SK-N-SH (cell line): ENCODE results near the gene FBXO17. TPM values are rescaled to one million over a fixed set of nuclear protein-coding genes. Genes with fewer than 3 reads are reported as not detected.

Source experiments
- CTCF ChIA-PET: fragments of 300-600, 350-600 bp; formaldehyde crosslinking; extraction: SDS; loops from one replicate; lab custom pipeline; 2021; lab: Yijun Ruan, JAX
- POLR2A ChIA-PET: fragments of 350-600 bp; sonication (Branson Sonifier 250); formaldehyde crosslinking; extraction: SDS; loops from one replicate; lab custom pipeline; 2020; ENCODE audit warnings: antibody characterized with exemption, inconsistent platforms; lab: Yijun Ruan, JAX
- DNase-seq: peaks from one replicate; pipeline ENCODE4 v3.0.0; 2012
- H2AFZ ChIP-seq: fragments of 200-600 bp; sonication (generic); 2 replicates; pipeline ENCODE4 v1.8.1; 2016; ENCODE audit warnings: antibody characterized with exemption, mild to moderate bottlenecking, low read depth
- H3F3A ChIP-seq: fragments of 200-600 bp; sonication (generic); replicated peaks from 2 replicates; pipeline ENCODE3; 2016; ENCODE audit warnings: antibody characterized with exemption, mild to moderate bottlenecking; ENCODE audit not compliant: insufficient read depth
- H3K27ac ChIP-seq, 2 experiments: fragments of 200-500 bp in 1 of 2; fragments of 200-600 bp in 1 of 2; sonication (Bioruptor generic) in 1 of 2; sonication (generic), shearing (Covaris generic) in 1 of 2; 2 replicates each; pipeline versions ENCODE4 v1.5.1 to v1.6.1; 2014 to 2016; ENCODE audit warnings: low read depth in 2 of 2, inconsistent platforms in 1 of 2, low read length in 1 of 2, mild to moderate bottlenecking in 1 of 2, mixed read lengths in 1 of 2
- H3K27me3 ChIP-seq: fragments of 200-600 bp; sonication (generic), shearing (Covaris generic); 2 replicates; pipeline ENCODE4 v1.6.1; 2016; ENCODE audit warnings: mixed run types; ENCODE audit not compliant: insufficient read depth
- H3K36me3 ChIP-seq, 2 experiments: fragments of 200-500 bp in 1 of 2; fragments of 200-600 bp in 1 of 2; sonication (Bioruptor generic) in 1 of 2; sonication (generic) in 1 of 2; replicated peaks in 1 of 2; 2 replicates each; pipeline versions ENCODE3 to v1.5.1; 2014 to 2016; ENCODE audit warnings: low read length in 1 of 2, mild to moderate bottlenecking in 1 of 2; ENCODE audit not compliant: insufficient read depth in 2 of 2, control insufficient read depth in 1 of 2
- H3K4me1 ChIP-seq, 2 experiments: fragments of 200-500 bp in 1 of 2; fragments of 200-600 bp in 1 of 2; sonication (Bioruptor generic) in 1 of 2; sonication (generic), shearing (Covaris generic) in 1 of 2; 2 replicates each; pipeline versions ENCODE4 v1.5.1 to v1.6.1; 2014 to 2016; ENCODE audit warnings: low read depth in 1 of 2, low read length in 1 of 2, mixed run types in 1 of 2; ENCODE audit not compliant: insufficient read depth in 2 of 2, control insufficient read depth in 1 of 2
- H3K4me2 ChIP-seq: fragments of 200-600 bp; sonication (generic), shearing (Covaris generic); 2 replicates; pipeline ENCODE4 v1.6.1; 2017; ENCODE audit warnings: mixed run types
- H3K4me3 ChIP-seq, 2 experiments: fragments of 200-500 bp in 1 of 2; fragments of 200-600 bp in 1 of 2; sonication (Bioruptor generic) in 1 of 2; sonication (generic), shearing (Covaris generic) in 1 of 2; 2 replicates each; pipeline versions ENCODE4 v1.5.1 to v1.8.1; 2014 to 2016; ENCODE audit warnings: low read depth in 2 of 2, inconsistent platforms in 1 of 2, low read length in 1 of 2, mild to moderate bottlenecking in 1 of 2, mixed read lengths in 1 of 2, moderate library complexity in 1 of 2
- H3K79me2 ChIP-seq: fragments of 200-600 bp; sonication (generic); 2 replicates; pipeline ENCODE4 v1.8.1; 2017; ENCODE audit warnings: mild to moderate bottlenecking; ENCODE audit not compliant: insufficient read depth
- H3K9ac ChIP-seq: fragments of 200-600 bp; sonication (generic); 2 replicates; pipeline ENCODE4 v1.6.1; 2017; ENCODE audit warnings: mixed run types
- H3K9me2 ChIP-seq: fragments of 200-600 bp; sonication (generic); 2 replicates; pipeline ENCODE4 v1.6.1; 2017; ENCODE audit warnings: mixed run types
- H3K9me3 ChIP-seq: fragments of 200-600 bp; sonication (generic); 2 replicates; pipeline ENCODE4 v1.6.1; 2017; ENCODE audit warnings: mixed run types, mild to moderate bottlenecking, moderate library complexity
- H4K20me1 ChIP-seq: fragments of 200-600 bp; sonication (generic); 2 replicates; pipeline ENCODE4 v1.6.1; 2017; ENCODE audit warnings: mild to moderate bottlenecking, mixed run types; ENCODE audit not compliant: insufficient read depth
- CHD2 ChIP-seq: fragments of 150-350 bp; IDR thresholded peaks from 2 replicates; pipeline ENCODE4 v1.6.1; 2018; ENCODE audit warnings: low read length; ENCODE audit not compliant: partially characterized antibody
- ELF1 ChIP-seq: IDR thresholded peaks from 2 replicates; pipeline ENCODE4 v1.4.0; 2012
- FOXJ3 ChIP-seq: sonication (generic); formaldehyde crosslinking; IDR thresholded peaks from 2 replicates; pipeline ENCODE4 v1.5.1; 2020; ENCODE audit warnings: mild to moderate bottlenecking, missing genetic modification reagents
- GATA2 ChIP-seq: sonication (generic); formaldehyde crosslinking; IDR thresholded peaks from 2 replicates; pipeline ENCODE4 v1.5.0; 2020; ENCODE audit warnings: mild to moderate bottlenecking, missing genetic modification reagents
- JUND ChIP-seq: IDR thresholded peaks from 2 replicates; pipeline ENCODE4 v1.4.0; 2012
- MXI1 ChIP-seq: IDR thresholded peaks from 2 replicates; pipeline ENCODE4 v1.6.1; 2012; ENCODE audit warnings: mild to moderate bottlenecking, low read depth, low read length, improper control_type of control experiment
- NFIC ChIP-seq: IDR thresholded peaks from 2 replicates; pipeline ENCODE4 v1.4.0; 2012; ENCODE audit warnings: borderline replicate concordance
- NRF1 ChIP-seq: IDR thresholded peaks from 2 replicates; pipeline ENCODE4 v1.6.1; 2012; ENCODE audit warnings: low read depth, mild to moderate bottlenecking, low read length
- RAD21 ChIP-seq: IDR thresholded peaks from 2 replicates; pipeline ENCODE4 v1.6.1; 2012; ENCODE audit warnings: mild to moderate bottlenecking, low read length
- RCOR1 ChIP-seq: fragments of 150-350 bp; IDR thresholded peaks from 2 replicates; pipeline ENCODE4 v1.6.1; 2017; ENCODE audit warnings: antibody characterized with exemption, low read length
- RXRA ChIP-seq: IDR thresholded peaks from 2 replicates; pipeline ENCODE4 v1.4.0; 2012; ENCODE audit warnings: low read depth, mild to moderate bottlenecking, borderline replicate concordance
- SIN3A ChIP-seq: IDR thresholded peaks from 2 replicates; pipeline ENCODE4 v1.6.1; 2012; ENCODE audit warnings: low read depth, mild to moderate bottlenecking, low read length, moderate library complexity, borderline replicate concordance
- SMC3 ChIP-seq: IDR thresholded peaks from 2 replicates; pipeline ENCODE4 v1.6.1; 2012; ENCODE audit warnings: low read depth, low read length, improper control_type of control experiment
- TEAD4 ChIP-seq: IDR thresholded peaks from 2 replicates; pipeline ENCODE4 v1.4.0; 2012; ENCODE audit warnings: mild to moderate bottlenecking, borderline replicate concordance; ENCODE audit not compliant: insufficient read depth
- YY1 ChIP-seq: IDR thresholded peaks from 2 replicates; pipeline ENCODE4 v1.4.0; 2012; ENCODE audit warnings: low read depth, mild to moderate bottlenecking
- WGBS: methylation state at CpG from one replicate; pipeline ENCODE4 v1.1.6; 2017; ENCODE audit warnings: low lambda C conversion rate; 5-methylcytosine and 5-hydroxymethylcytosine counted together
- polyA plus RNA-seq, 3 experiments: library from polyadenylated mRNA; depleted of rRNA; stranded (reverse); fragments of >200 nt; gene quantifications; 2 replicates each; pipeline ENCODE4 v1.2.3, GENCODE V29; 2012
- TF ChIP-seq, protein P1 (sequence below): IDR thresholded peaks from 2 replicates; pipeline ENCODE4; 2012
- TF ChIP-seq, protein P2 (sequence below): IDR thresholded peaks from 2 replicates; pipeline ENCODE4 v1.4.0; 2012; ENCODE audit warnings: low read depth
- TF ChIP-seq, protein P3 (sequence below): IDR thresholded peaks from 2 replicates; pipeline ENCODE4 v1.4.0; 2012; ENCODE audit warnings: low read depth, borderline replicate concordance
- TF ChIP-seq, protein P4 (sequence below): fragments of 200-600 bp; sonication (generic); IDR thresholded peaks from 2 replicates; pipeline ENCODE4 v1.6.1; 2017; ENCODE audit warnings: antibody characterized with exemption, mild to moderate bottlenecking, moderate library complexity
- TF ChIP-seq, protein P5 (sequence below): IDR thresholded peaks from 2 replicates; pipeline ENCODE4 v1.4.0; 2012; ENCODE audit warnings: low read depth, borderline replicate concordance

FBXO17 gene
- polyA plus RNA-seq, 1 of the 3 experiments (the other 2 are of a cell fraction) = 40.7 TPM

DNA sequence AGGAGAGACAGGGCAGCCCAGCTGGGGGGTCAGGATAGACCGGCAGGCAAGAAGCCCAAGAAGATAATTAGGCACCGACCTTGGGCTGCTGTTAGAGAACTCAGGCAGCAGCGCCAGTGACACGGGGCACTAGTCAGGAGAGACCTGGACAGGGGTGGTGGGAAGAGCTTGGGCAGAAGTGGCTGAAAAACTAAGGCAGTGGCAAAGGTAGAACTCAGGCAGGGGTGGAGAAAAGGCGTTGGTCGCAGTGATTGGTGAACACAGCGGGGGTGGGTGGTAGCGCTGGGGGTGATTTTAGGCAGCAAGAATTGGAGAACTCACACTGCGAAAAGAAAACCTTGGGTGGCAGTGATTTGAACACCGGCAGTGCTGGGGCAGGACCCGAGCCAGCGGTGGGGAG is 67.9 kb downstream of the FBXO17 start:
- no peak overlapping the region for H3K4me2 ChIP-seq
- no peaks in the 10 kb centered on the region for H4K20me1 ChIP-seq
- no peaks in the 10 kb centered on the region for H3K9me2 ChIP-seq
- H3K27me3 ChIP-seq = no peaks in the 10 kb centered on the region
- no peak for DNase-seq
- H3F3A ChIP-seq = no peaks in the 10 kb centered on the region
- peaks cover 10% of the 10 kb centered on the region; the same call in 1 of the 2 replicates for H3K79me2 ChIP-seq
- no peak overlapping the region for H3K9ac ChIP-seq
- H3K36me3 ChIP-seq = peaks cover 0 to 12% of the 10 kb centered on the region in 2 experiments
- POLR2A ChIA-PET = no interaction called here
- WGBS = 95% methylated on average over 12 of the region's 12 CpGs
- TF ChIP-seq TEAD4 = no peak
- no peak for TF ChIP-seq SMC3
- TF ChIP-seq, protein P1, sequence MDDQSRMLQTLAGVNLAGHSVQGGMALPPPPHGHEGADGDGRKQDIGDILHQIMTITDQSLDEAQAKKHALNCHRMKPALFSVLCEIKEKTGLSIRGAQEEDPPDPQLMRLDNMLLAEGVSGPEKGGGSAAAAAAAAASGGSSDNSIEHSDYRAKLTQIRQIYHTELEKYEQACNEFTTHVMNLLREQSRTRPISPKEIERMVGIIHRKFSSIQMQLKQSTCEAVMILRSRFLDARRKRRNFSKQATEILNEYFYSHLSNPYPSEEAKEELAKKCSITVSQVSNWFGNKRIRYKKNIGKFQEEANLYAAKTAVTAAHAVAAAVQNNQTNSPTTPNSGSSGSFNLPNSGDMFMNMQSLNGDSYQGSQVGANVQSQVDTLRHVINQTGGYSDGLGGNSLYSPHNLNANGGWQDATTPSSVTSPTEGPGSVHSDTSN = no peak
- TF ChIP-seq, protein P2, sequence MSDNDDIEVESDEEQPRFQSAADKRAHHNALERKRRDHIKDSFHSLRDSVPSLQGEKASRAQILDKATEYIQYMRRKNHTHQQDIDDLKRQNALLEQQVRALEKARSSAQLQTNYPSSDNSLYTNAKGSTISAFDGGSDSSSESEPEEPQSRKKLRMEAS = no peak
- no peak for TF ChIP-seq JUND
- TF ChIP-seq, protein P3, sequence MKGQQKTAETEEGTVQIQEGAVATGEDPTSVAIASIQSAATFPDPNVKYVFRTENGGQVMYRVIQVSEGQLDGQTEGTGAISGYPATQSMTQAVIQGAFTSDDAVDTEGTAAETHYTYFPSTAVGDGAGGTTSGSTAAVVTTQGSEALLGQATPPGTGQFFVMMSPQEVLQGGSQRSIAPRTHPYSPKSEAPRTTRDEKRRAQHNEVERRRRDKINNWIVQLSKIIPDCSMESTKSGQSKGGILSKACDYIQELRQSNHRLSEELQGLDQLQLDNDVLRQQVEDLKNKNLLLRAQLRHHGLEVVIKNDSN = no peak
- TF ChIP-seq NFIC = no peak
- TF ChIP-seq GATA2 (CRISPR knock-in tag) = no peak
- TF ChIP-seq MXI1 = no peak
- TF ChIP-seq, protein P4, sequence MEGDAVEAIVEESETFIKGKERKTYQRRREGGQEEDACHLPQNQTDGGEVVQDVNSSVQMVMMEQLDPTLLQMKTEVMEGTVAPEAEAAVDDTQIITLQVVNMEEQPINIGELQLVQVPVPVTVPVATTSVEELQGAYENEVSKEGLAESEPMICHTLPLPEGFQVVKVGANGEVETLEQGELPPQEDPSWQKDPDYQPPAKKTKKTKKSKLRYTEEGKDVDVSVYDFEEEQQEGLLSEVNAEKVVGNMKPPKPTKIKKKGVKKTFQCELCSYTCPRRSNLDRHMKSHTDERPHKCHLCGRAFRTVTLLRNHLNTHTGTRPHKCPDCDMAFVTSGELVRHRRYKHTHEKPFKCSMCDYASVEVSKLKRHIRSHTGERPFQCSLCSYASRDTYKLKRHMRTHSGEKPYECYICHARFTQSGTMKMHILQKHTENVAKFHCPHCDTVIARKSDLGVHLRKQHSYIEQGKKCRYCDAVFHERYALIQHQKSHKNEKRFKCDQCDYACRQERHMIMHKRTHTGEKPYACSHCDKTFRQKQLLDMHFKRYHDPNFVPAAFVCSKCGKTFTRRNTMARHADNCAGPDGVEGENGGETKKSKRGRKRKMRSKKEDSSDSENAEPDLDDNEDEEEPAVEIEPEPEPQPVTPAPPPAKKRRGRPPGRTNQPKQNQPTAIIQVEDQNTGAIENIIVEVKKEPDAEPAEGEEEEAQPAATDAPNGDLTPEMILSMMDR = no peak
- TF ChIP-seq RAD21 = no peak
- TF ChIP-seq SIN3A = no peak
- no peak for TF ChIP-seq YY1
- TF ChIP-seq FOXJ3 = no peak
- no peak for TF ChIP-seq CHD2
- no peak for TF ChIP-seq RCOR1
- TF ChIP-seq, protein P5, sequence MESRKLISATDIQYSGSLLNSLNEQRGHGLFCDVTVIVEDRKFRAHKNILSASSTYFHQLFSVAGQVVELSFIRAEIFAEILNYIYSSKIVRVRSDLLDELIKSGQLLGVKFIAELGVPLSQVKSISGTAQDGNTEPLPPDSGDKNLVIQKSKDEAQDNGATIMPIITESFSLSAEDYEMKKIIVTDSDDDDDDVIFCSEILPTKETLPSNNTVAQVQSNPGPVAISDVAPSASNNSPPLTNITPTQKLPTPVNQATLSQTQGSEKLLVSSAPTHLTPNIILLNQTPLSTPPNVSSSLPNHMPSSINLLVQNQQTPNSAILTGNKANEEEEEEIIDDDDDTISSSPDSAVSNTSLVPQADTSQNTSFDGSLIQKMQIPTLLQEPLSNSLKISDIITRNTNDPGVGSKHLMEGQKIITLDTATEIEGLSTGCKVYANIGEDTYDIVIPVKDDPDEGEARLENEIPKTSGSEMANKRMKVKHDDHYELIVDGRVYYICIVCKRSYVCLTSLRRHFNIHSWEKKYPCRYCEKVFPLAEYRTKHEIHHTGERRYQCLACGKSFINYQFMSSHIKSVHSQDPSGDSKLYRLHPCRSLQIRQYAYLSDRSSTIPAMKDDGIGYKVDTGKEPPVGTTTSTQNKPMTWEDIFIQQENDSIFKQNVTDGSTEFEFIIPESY = no peak
- TF ChIP-seq NRF1 = no peak
- TF ChIP-seq ELF1 = no peak
- TF ChIP-seq RXRA = no peak
- no peak overlapping the region for H2AFZ ChIP-seq
- no peak overlapping the region for H3K4me3 ChIP-seq
- H3K9me3 ChIP-seq = no peaks in the 10 kb centered on the region
- H3K27ac ChIP-seq = no peak overlapping the region
- no peaks in the 10 kb centered on the region for H3K4me1 ChIP-seq
- CTCF ChIA-PET = interaction anchor here (1.0 to 2.3 kb wide), 2 partner anchors 21 to 22 kb away, joined by 3 to 10 read pairs; partner anchors contain the start of genes MRPS12 and SARS2
